Hepatocyte (in vitro differentiated cells): ENCODE measurements around the gene RCL1. TPM values are rescaled to one million over a fixed set of nuclear protein-coding genes. Genes with fewer than 3 reads are reported as not detected.

Experiments used
- DNase-seq: peaks from one replicate; pipeline ENCODE4 v3.0.0-alpha.2; 2016; ENCODE audit warnings: low spot score
- H2AFZ ChIP-seq: fragments of 200-600 bp; sonication (generic); 2 replicates; pipeline ENCODE4 v1.6.0; 2016; ENCODE audit warnings: antibody characterized with exemption, mild to moderate bottlenecking
- H3K27ac ChIP-seq: fragments of 200-600 bp; sonication (generic); 2 replicates; pipeline ENCODE4 v1.5.1; 2016; ENCODE audit warnings: mild to moderate bottlenecking
- H3K27me3 ChIP-seq: fragments of 200-600 bp; sonication (generic); 2 replicates; pipeline ENCODE4 v1.6.1; 2016
- H3K36me3 ChIP-seq: fragments of 200-600 bp; sonication (generic); replicated peaks from 2 replicates; pipeline ENCODE4 v1.5.1; 2016; ENCODE audit warnings: low read depth; ENCODE audit not compliant: insufficient read depth
- H3K4me1 ChIP-seq: fragments of 200-600 bp; sonication (generic); 2 replicates; pipeline ENCODE4 v1.5.1; 2016; ENCODE audit warnings: mild to moderate bottlenecking, moderate library complexity; ENCODE audit not compliant: insufficient read depth
- H3K4me2 ChIP-seq: fragments of 200-600 bp; sonication (generic); 2 replicates; pipeline ENCODE4 v1.6.0; 2016
- H3K4me3 ChIP-seq: fragments of 200-600 bp; sonication (generic); 2 replicates; pipeline ENCODE4 v1.5.1; 2016; ENCODE audit warnings: mild to moderate bottlenecking
- H3K79me2 ChIP-seq: fragments of 200-600 bp; sonication (generic); 2 replicates; pipeline ENCODE4 v1.6.0; 2017; ENCODE audit warnings: mild to moderate bottlenecking
- H3K9me2 ChIP-seq: fragments of 200-600 bp; sonication (generic); replicated peaks from 2 replicates; pipeline ENCODE4 v1.6.0; 2017; ENCODE audit warnings: mild to moderate bottlenecking; ENCODE audit not compliant: insufficient read depth
- H3K9me3 ChIP-seq: fragments of 200-600 bp; sonication (generic); 2 replicates; pipeline ENCODE4 v1.5.1; 2016; ENCODE audit warnings: low read depth, mild to moderate bottlenecking
- H4K20me1 ChIP-seq: fragments of 200-600 bp; sonication (generic); 2 replicates; pipeline ENCODE4 v1.6.0; 2016; ENCODE audit warnings: mild to moderate bottlenecking; ENCODE audit not compliant: insufficient read depth, poor library complexity, severe bottlenecking
- CTCF ChIP-seq: fragments of 200-600 bp; sonication (generic); IDR thresholded peaks from 2 replicates; pipeline ENCODE4 v1.5.1; 2016; ENCODE audit warnings: antibody characterized with exemption, mild to moderate bottlenecking; ENCODE audit not compliant: poor library complexity
- EZH2 ChIP-seq: fragments of 200-600 bp; sonication (generic); IDR thresholded peaks from 2 replicates; pipeline ENCODE4 v1.6.1; 2016; ENCODE audit warnings: antibody characterized with exemption, mild to moderate bottlenecking, borderline replicate concordance
- EZH2phosphoT487 ChIP-seq: fragments of 200-600 bp; sonication (generic); IDR thresholded peaks from one replicate; pipeline ENCODE4 v1.6.1; 2018; ENCODE audit warnings: antibody characterized with exemption, mild to moderate bottlenecking, low read depth, moderate library complexity; ENCODE audit not compliant: unreplicated experiment, severe bottlenecking
- WGBS: methylation state at CpG from one replicate; pipeline ENCODE4 v1.1.6; 2016; ENCODE audit warnings: low lambda C conversion rate; ENCODE audit errors: missing lambda C conversion rate; 5-methylcytosine and 5-hydroxymethylcytosine counted together
- polyA plus RNA-seq: library from polyadenylated mRNA; unstranded; fragments of >200 nt; fragmentation: Nextera tagmentation; extraction: Ambion mirVana; gene quantifications from 2 replicates; pipeline ENCODE4 v1.2.1, GENCODE V29; 2016
- total RNA-seq: library from RNA; depleted of rRNA; stranded (reverse); fragments of >200 nt; gene quantifications from 2 replicates; pipeline ENCODE4 v1.2.3, GENCODE V29; 2014

RCL1 gene
- total and polyA plus RNA-seq, 2 experiments from 2014 or later, result 25.6 to 30.1 TPM

- Histone ChIP-seq H2AFZ (no peak overlapping the region), H3K4me1 (no peaks in the 10 kb centered on the region), H3K27me3 (no peaks in the 10 kb centered on the region), H3K27ac (no peak overlapping the region), H3K79me2 (peaks cover 25% of the 10 kb centered on the region), H3K9me2 (no peaks in the 10 kb centered on the region), H3K9me3 (no peaks in the 10 kb centered on the region), H3K36me3 (no peaks in the 10 kb centered on the region), H3K4me3 (no peak overlapping the region), H4K20me1 (no peaks in the 10 kb centered on the region), H3K4me2 (no peak overlapping the region)
- WGBS, result 95% methylated on average over 7 of the region's 7 CpGs
- no peak for DNase-seq
- TF ChIP-seq CTCF (no peak), EZH2 (no peak), EZH2phosphoT487 (no peak)
Measured at GRCh38 chr9:4826417-4827166, 33.8 kb downstream of the RCL1 start.

- TF ChIP-seq CTCF, result no peak
- TF ChIP-seq EZH2, result no peak
- TF ChIP-seq EZH2phosphoT487, result no peak
- no peaks in the 10 kb centered on the region for H3K4me1 ChIP-seq
- H3K27me3 ChIP-seq, result no peaks in the 10 kb centered on the region
- no peak overlapping the region for H3K4me3 ChIP-seq
- no peaks in the 10 kb centered on the region for H3K9me2 ChIP-seq
- H3K79me2 ChIP-seq, result peaks cover 23% of the 10 kb centered on the region
- H3K36me3 ChIP-seq, result no peaks in the 10 kb centered on the region
- no peak overlapping the region for H3K4me2 ChIP-seq
- H3K27ac ChIP-seq, result no peak overlapping the region
- 96% methylated on average over 2 of the region's 2 CpGs for WGBS
- no peak for DNase-seq
- no peaks in the 10 kb centered on the region for H3K9me3 ChIP-seq
- H2AFZ ChIP-seq, result no peak overlapping the region
- no peaks in the 10 kb centered on the region for H4K20me1 ChIP-seq
Measured at GRCh38 chr9:4827224-4827623, 34.5 kb downstream of the RCL1 start.

DNA sequence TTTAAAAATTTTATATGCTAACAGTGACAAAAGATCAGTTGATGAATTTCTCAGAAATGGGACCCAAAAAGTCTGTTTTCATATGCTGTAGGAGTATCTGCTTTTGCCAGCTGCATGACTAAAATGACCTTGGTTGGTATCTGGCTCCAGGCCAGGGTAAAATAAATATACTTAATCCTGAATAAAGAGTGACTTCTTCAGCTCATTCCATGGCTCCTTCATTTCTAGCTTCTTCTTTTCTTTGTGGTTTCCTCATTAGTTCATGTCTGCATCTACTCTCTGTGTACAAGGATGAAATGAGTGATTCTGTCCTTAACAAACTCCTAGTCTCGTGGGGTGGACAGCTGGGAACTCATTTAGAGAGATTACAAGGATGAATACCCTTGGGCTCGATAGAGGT lies 36.0 kb downstream of the RCL1 start:
- no peaks in the 10 kb centered on the region for H3K9me3 ChIP-seq
- no peaks in the 10 kb centered on the region for H4K20me1 ChIP-seq
- peak overlapping the region; percentile 14 for H3K27ac ChIP-seq
- peaks cover 4% of the 10 kb centered on the region for H3K4me1 ChIP-seq
- H3K79me2 ChIP-seq, result peaks cover 16% of the 10 kb centered on the region
- no peaks in the 10 kb centered on the region for H3K36me3 ChIP-seq
- 78% methylated on average over 2 of the region's 2 CpGs for WGBS
- TF ChIP-seq EZH2phosphoT487 (no peak), CTCF (no peak), EZH2 (no peak)
- no peak for DNase-seq
- no peak overlapping the region for H2AFZ ChIP-seq
- no peak overlapping the region for H3K4me3 ChIP-seq
- H3K27me3 ChIP-seq, result no peaks in the 10 kb centered on the region
- H3K9me2 ChIP-seq, result no peaks in the 10 kb centered on the region
- no peak overlapping the region for H3K4me2 ChIP-seq
